Osteoblast (primary cell): Measurements from ENCODE around the gene SMTNL1. TPM values are rescaled to one million over a fixed set of nuclear protein-coding genes. Genes with fewer than 3 reads are reported as not detected.

ENCODE experiments used
- DNase-seq: peaks from one replicate; pipeline ENCODE4 v3.0.0; 2011; ENCODE audit warnings: low spot score, mixed read lengths; ENCODE audit not compliant: insufficient read length; ENCODE audit errors: missing footprints
- H2AFZ ChIP-seq: 2 replicates; pipeline ENCODE4 v1.6.0; 2011; ENCODE audit warnings: mild to moderate bottlenecking, low read length
- H3K27ac ChIP-seq: 2 replicates; pipeline ENCODE4 v1.5.1; 2011; ENCODE audit warnings: mild to moderate bottlenecking, low read depth, low read length, moderate library complexity
- H3K27me3 ChIP-seq: 2 replicates; pipeline ENCODE4 v1.6.0; 2012; ENCODE audit warnings: mild to moderate bottlenecking, control low read depth, inconsistent platforms, low read length, moderate library complexity; ENCODE audit not compliant: insufficient read depth
- H3K36me3 ChIP-seq: 2 replicates; pipeline ENCODE4 v1.5.1; 2011; ENCODE audit warnings: mild to moderate bottlenecking, low read length, control low read depth, moderate library complexity; ENCODE audit not compliant: insufficient read depth
- H3K4me1 ChIP-seq: 2 replicates; pipeline ENCODE4 v1.5.1; 2011; ENCODE audit warnings: mild to moderate bottlenecking, low read length, control low read depth, moderate library complexity; ENCODE audit not compliant: insufficient read depth
- H3K4me2 ChIP-seq: 2 replicates; pipeline ENCODE4 v1.6.0; 2011; ENCODE audit warnings: mild to moderate bottlenecking, low read length; ENCODE audit not compliant: insufficient read depth
- H3K4me3 ChIP-seq: fragments of 200-600 bp; sonication (generic); 3 replicates; pipeline ENCODE4 v1.5.1; 2012; ENCODE audit warnings: mild to moderate bottlenecking, low read length, inconsistent platforms; ENCODE audit not compliant: insufficient read depth
- H3K79me2 ChIP-seq: 2 replicates; pipeline ENCODE4 v1.6.0; 2012; ENCODE audit warnings: mild to moderate bottlenecking, low read length, control low read depth, inconsistent platforms; ENCODE audit not compliant: insufficient read depth
- H3K9me3 ChIP-seq: 2 replicates; pipeline ENCODE4 v1.5.1; 2011; ENCODE audit warnings: low read depth, low read length, control low read depth
- H4K20me1 ChIP-seq: 2 replicates; pipeline ENCODE4 v1.6.0; 2012; ENCODE audit warnings: mild to moderate bottlenecking, low read length, control low read depth; ENCODE audit not compliant: insufficient read depth
- total RNA-seq: library from RNA; depleted of rRNA; stranded (reverse); fragments of >200 nt; gene quantifications from 2 replicates; pipeline ENCODE4 v1.2.3, GENCODE V29; 2012
- TF ChIP-seq, protein P1 (sequence below): IDR thresholded peaks from 2 replicates; pipeline ENCODE4 v1.5.1; 2011; ENCODE audit warnings: mild to moderate bottlenecking, low read depth, low read length, moderate library complexity; ENCODE audit errors: extremely low read depth

Gene SMTNL1
- total RNA-seq, 1 donor = not detected

DNA sequence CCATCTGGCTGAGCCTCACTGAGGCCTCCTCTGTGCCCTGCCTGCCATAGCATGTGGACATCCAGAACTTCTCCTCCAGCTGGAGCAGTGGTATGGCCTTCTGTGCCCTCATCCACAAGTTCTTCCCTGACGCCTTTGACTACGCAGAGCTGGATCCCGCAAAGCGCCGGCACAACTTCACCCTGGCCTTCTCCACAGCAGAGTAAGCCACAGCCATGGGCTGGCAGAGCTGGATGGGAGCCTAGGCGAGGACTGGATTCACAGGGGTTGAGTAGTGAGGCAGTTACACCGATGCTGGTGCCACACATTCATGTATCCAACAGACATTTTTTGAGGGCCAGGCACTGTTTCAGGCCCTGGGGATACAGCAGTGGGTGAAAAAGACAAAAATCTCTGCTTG, 9.1 kb downstream of the SMTNL1 start:
- H3K4me3 ChIP-seq = no peak overlapping the region
- DNase-seq = no peak
- peaks cover 5% of the 10 kb centered on the region for H3K27me3 ChIP-seq
- TF ChIP-seq, protein P1, sequence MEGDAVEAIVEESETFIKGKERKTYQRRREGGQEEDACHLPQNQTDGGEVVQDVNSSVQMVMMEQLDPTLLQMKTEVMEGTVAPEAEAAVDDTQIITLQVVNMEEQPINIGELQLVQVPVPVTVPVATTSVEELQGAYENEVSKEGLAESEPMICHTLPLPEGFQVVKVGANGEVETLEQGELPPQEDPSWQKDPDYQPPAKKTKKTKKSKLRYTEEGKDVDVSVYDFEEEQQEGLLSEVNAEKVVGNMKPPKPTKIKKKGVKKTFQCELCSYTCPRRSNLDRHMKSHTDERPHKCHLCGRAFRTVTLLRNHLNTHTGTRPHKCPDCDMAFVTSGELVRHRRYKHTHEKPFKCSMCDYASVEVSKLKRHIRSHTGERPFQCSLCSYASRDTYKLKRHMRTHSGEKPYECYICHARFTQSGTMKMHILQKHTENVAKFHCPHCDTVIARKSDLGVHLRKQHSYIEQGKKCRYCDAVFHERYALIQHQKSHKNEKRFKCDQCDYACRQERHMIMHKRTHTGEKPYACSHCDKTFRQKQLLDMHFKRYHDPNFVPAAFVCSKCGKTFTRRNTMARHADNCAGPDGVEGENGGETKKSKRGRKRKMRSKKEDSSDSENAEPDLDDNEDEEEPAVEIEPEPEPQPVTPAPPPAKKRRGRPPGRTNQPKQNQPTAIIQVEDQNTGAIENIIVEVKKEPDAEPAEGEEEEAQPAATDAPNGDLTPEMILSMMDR = no peak
- peaks cover 19% of the 10 kb centered on the region for H3K36me3 ChIP-seq
- H3K4me2 ChIP-seq = no peak overlapping the region
- H3K27ac ChIP-seq = no peak overlapping the region
- H3K79me2 ChIP-seq = no peaks in the 10 kb centered on the region
- peaks cover 4% of the 10 kb centered on the region for H3K4me1 ChIP-seq
- H4K20me1 ChIP-seq = no peaks in the 10 kb centered on the region
- no peaks in the 10 kb centered on the region for H3K9me3 ChIP-seq
- H2AFZ ChIP-seq = no peak overlapping the region

DNA sequence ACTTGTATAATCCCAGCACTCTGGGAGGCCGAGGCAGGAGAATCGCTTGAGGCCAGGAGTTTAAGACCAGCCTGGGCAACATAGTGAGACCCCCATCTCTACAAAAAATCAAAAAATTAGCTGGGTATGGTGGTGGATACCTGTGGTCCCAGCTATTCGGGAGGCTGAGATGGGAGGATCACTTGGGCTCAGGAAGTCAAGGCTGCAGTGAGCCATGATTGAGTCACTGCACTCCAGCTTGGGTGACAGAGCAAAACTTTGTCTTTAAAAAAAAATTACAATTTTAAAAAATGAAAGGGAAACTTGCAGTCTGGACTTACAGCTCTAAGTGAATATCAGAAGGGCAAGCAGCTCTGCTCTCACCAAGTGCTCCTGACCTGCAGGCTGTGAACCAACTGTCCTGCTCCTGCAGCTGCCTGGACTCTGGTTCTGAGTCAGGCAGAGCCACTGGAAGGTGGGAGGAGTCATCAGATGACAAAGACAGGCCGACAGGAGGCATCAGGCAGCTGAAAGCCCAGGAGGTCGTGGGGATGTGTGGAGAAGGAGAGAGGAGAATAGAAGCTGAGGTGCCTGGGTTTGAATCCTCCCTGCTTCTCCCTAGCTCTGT, 9.6 kb downstream of the SMTNL1 start:
- Histone ChIP-seq H3K4me1 (peaks cover 4% of the 10 kb centered on the region), H3K27me3 (peaks cover 2% of the 10 kb centered on the region), H3K4me3 (no peak overlapping the region), H4K20me1 (no peaks in the 10 kb centered on the region), H3K9me3 (no peaks in the 10 kb centered on the region), H3K36me3 (peaks cover 24% of the 10 kb centered on the region), H3K27ac (no peak overlapping the region), H3K79me2 (no peaks in the 10 kb centered on the region), H2AFZ (no peak overlapping the region), H3K4me2 (no peak overlapping the region)
- TF ChIP-seq, protein P1 = peak; percentile 16
- peak; percentile 94 for DNase-seq

DNA sequence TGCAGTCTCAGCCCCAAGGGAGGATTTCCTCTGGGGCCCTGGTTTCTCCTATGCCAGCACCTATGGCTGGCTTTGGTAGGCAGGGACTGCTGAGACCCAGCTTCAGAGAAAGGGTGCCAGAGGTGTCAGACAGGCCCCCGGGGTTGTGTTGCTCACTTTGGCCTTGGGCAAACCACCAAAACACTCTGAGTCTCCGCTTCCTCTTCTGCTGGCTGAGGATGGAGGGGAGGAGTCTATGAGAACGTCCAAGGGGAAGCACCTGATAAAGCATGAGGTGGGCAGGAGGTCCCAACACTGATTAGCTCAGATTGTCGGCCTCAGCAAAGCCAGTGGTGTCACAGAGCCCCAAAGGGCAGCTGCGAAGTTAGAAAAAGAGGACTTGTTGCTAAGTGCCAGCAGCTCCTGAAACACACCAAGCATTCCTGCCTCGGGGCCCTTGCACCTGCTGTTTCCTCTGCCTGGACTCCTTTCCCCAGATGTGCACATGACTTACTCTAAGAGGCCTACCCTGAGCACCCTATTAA, 10.5 kb downstream of the SMTNL1 start:
- peaks cover 2% of the 10 kb centered on the region for H3K27me3 ChIP-seq
- H3K4me1 ChIP-seq = peaks cover 4% of the 10 kb centered on the region
- DNase-seq = peak; percentile 62
- no peak overlapping the region for H2AFZ ChIP-seq
- H3K4me3 ChIP-seq = no peak overlapping the region
- H3K27ac ChIP-seq = no peak overlapping the region
- H3K36me3 ChIP-seq = peaks cover 32% of the 10 kb centered on the region
- H4K20me1 ChIP-seq = no peaks in the 10 kb centered on the region
- TF ChIP-seq, protein P1 = no peak
- no peaks in the 10 kb centered on the region for H3K79me2 ChIP-seq
- no peaks in the 10 kb centered on the region for H3K9me3 ChIP-seq
- H3K4me2 ChIP-seq = no peak overlapping the region

DNA sequence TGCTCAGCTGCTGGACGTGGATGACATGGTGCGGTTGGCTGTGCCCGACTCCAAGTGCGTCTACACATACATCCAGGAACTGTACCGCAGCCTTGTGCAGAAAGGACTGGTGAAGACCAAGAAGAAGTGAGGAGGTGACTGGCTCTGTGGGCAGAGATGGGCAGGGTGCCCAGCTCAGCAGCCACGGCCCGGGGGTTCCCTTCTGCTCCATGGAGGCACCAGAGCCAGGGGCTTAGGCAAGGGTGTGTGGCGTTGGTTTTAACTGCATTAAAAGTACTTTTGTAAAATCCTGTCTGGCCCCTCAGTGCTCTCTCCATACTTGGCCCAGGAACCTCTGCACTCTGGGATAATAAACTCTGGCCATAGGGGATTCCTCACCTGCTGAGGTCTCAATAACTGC, 12.6 kb downstream of the SMTNL1 start:
- Histone ChIP-seq H3K27me3 (no peaks in the 10 kb centered on the region), H4K20me1 (no peaks in the 10 kb centered on the region), H3K9me3 (no peaks in the 10 kb centered on the region), H3K4me3 (no peak overlapping the region), H3K4me1 (peaks cover 4% of the 10 kb centered on the region), H2AFZ (no peak overlapping the region), H3K36me3 (peaks cover 32% of the 10 kb centered on the region), H3K4me2 (no peak overlapping the region), H3K79me2 (no peaks in the 10 kb centered on the region), H3K27ac (no peak overlapping the region)
- DNase-seq = no peak
- TF ChIP-seq, protein P1 = no peak
